Bronchial epithelial cell (primary cell): Measurements from ENCODE around the gene CST11. TPM values are rescaled to one million over a fixed set of nuclear protein-coding genes. Genes with fewer than 3 reads are reported as not detected.

Source experiments
- DNase-seq: peaks from one replicate; pipeline ENCODE4 v3.0.0-alpha.2; 2010; ENCODE audit warnings: low read depth
- FAIRE-seq: peaks from 2 replicates; lab custom pipeline; 2011; peaks lifted over from hg19 to GRCh38; lab: Jason Lieb, UNC
- H3K27me3 ChIP-seq: 2 replicates; pipeline ENCODE4 v1.5.1; 2011; ENCODE audit warnings: low read length; ENCODE audit not compliant: control insufficient read depth, insufficient read depth
- H3K36me3 ChIP-seq: 2 replicates; pipeline ENCODE4 v1.5.1; 2011; ENCODE audit warnings: low read length; ENCODE audit not compliant: control insufficient read depth, insufficient read depth
- H3K4me3 ChIP-seq: 2 replicates; pipeline ENCODE4 v1.5.1; 2011; ENCODE audit warnings: mild to moderate bottlenecking, low read depth, low read length, control low read depth
- CTCF ChIP-seq: IDR thresholded peaks from 2 replicates; pipeline ENCODE4 v1.5.1; 2011; ENCODE audit warnings: mild to moderate bottlenecking, moderate library complexity, low read length, control low read depth, inconsistent platforms; ENCODE audit not compliant: insufficient read depth, severe bottlenecking
- total RNA-seq: library from RNA; depleted of rRNA; stranded (reverse); fragments of >200 nt; gene quantifications from 2 replicates; pipeline ENCODE4 v1.2.1, GENCODE V29; 2014

The CST11 gene
- total RNA-seq, 1 donor from 2014 or later = not detected

GRCh38 chr20:23437126-23437899, 15.4 kb downstream of the CST11 start:
- FAIRE-seq (no peak), DNase-seq (no peak)
- Histone ChIP-seq H3K4me3 (no peak overlapping the region), H3K36me3 (no peaks in the 10 kb centered on the region), H3K27me3 (no peaks in the 10 kb centered on the region)
- no peak for TF ChIP-seq CTCF

GRCh38 chr20:23436681-23437080, 16.0 kb downstream of the CST11 start:
- no peaks in the 10 kb centered on the region for H3K27me3 ChIP-seq
- no peaks in the 10 kb centered on the region for H3K36me3 ChIP-seq
- no peak for TF ChIP-seq CTCF
- H3K4me3 ChIP-seq = no peak overlapping the region
- DNase-seq = no peak
- FAIRE-seq = no peak

DNA sequence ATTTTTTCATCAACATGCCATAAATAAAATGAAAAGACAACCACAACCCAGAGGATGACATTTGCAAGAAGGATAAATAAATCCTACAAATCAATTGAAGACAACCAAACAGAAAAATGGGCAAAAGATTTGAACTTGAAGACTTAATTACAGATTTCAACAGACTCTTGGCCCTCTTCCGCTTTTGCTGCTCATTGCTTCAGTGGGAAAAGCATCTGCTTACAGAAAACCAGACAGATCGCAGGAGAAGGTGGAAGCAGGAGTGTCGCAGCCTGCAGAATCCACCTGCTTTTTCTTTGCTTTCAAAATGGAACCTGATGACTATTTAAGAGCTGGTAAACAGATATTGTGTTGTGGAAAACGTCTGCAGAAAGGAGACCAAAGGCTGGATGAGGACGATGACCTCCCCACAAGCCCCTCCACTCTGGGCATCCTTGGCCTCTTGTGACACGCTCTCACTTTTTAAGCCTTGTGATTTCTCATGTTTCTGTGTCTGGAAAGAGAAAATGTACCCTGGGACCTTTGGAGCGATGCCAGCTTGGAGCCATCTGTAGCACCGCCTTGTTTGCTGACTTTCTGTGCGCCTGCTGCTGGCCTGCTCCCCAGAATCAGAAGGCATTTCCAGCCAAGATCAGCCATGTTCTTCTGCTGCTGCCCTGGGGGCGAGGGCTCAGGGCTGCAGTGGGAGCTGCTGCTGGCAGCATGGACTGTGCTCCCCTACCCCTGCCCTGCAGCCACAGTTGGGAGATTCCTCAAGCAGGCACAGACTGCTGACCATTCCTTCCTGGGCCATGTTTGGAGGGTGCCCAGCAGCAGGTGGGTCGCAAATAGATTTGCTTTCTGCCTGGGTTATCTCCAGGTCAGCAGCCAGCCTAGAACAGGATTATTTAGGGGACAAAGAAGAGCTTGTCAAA, 16.8 kb downstream of the CST11 start:
- TF ChIP-seq CTCF = no peak
- DNase-seq (no peak), FAIRE-seq (no peak)
- H3K4me3 ChIP-seq = no peak overlapping the region
- no peaks in the 10 kb centered on the region for H3K36me3 ChIP-seq
- no peaks in the 10 kb centered on the region for H3K27me3 ChIP-seq

GRCh38 chr20:23434521-23435313, 18.0 kb downstream of the CST11 start:
- H3K27me3 ChIP-seq = no peaks in the 10 kb centered on the region
- no peak overlapping the region for H3K4me3 ChIP-seq
- DNase-seq (no peak), FAIRE-seq (no peak)
- no peak for TF ChIP-seq CTCF
- H3K36me3 ChIP-seq = no peaks in the 10 kb centered on the region

- FAIRE-seq = no peak
- H3K27me3 ChIP-seq = no peaks in the 10 kb centered on the region
- no peaks in the 10 kb centered on the region for H3K36me3 ChIP-seq
- no peak for DNase-seq
- TF ChIP-seq CTCF = no peak
- no peak overlapping the region for H3K4me3 ChIP-seq
Observed at GRCh38 chr20:23433628-23434027, 19.0 kb downstream of the CST11 start.
